HEK293 (cell line): ENCODE results near the gene NFKB1.

ENCODE experiments used
- CTCF ChIA-PET: fragments of 350-600 bp; formaldehyde crosslinking; extraction: SDS; loops from one replicate; lab custom pipeline; 2021; ENCODE audit warnings: antibody characterized with exemption; lab: Yijun Ruan, JAX
- POLR2A ChIA-PET: fragments of 300-600 bp; formaldehyde crosslinking; extraction: SDS; loops from one replicate; lab custom pipeline; 2020; ENCODE audit warnings: antibody characterized with exemption, inconsistent platforms; lab: Yijun Ruan, JAX
- H3K27ac ChIP-seq: fragments of 200-500 bp; sonication (Bioruptor generic); 2 replicates; pipeline ENCODE4 v1.5.1; 2014; ENCODE audit warnings: low read depth, low read length, control low read depth, inconsistent platforms; ENCODE audit errors: extremely low read depth
- H3K36me3 ChIP-seq, 2 experiments: fragments of 200-500 bp in 1 of 2; sonication (Bioruptor generic) in 1 of 2; 1 replicate in 1 of 2; 2 replicates in 1 of 2; pipeline ENCODE4 v1.5.1; 2014 to 2017; ENCODE audit warnings: inconsistent platforms in 2 of 2, low read length in 2 of 2; ENCODE audit not compliant: control insufficient read depth in 2 of 2, insufficient read depth in 1 of 2
- H3K4me1 ChIP-seq: fragments of 200-500 bp; sonication (Bioruptor generic); 2 replicates; pipeline ENCODE4 v1.5.1; 2014; ENCODE audit warnings: mild to moderate bottlenecking, low read length, inconsistent platforms; ENCODE audit not compliant: control insufficient read depth, insufficient read depth
- H3K4me3 ChIP-seq: 2 replicates; pipeline ENCODE4 v1.5.1; 2011; ENCODE audit warnings: low read depth, mild to moderate bottlenecking, control low read depth, low read length, moderate library complexity
- H3K9me3 ChIP-seq: fragments of 200-500 bp; sonication (Bioruptor generic); 2 replicates; pipeline ENCODE4 v1.5.1; 2014; ENCODE audit warnings: low read depth, low read length, inconsistent platforms; ENCODE audit not compliant: control insufficient read depth, insufficient read depth
- HOXC10 ChIP-seq: sonication (generic); formaldehyde crosslinking; IDR thresholded peaks from 2 replicates; pipeline ENCODE4 v1.8.1; 2023; ENCODE audit warnings: mild to moderate bottlenecking, missing genetic modification reagents
- KLF16 ChIP-seq: fragments of 450-650 bp; formaldehyde crosslinking; IDR thresholded peaks from 2 replicates; pipeline ENCODE4 v1.5.1; 2017; ENCODE audit warnings: missing biosample characterization, missing genetic modification characterization
- WT1 ChIP-seq: fragments of 450-650 bp; formaldehyde crosslinking; IDR thresholded peaks from 2 replicates; pipeline ENCODE4 v1.5.1; 2016; ENCODE audit warnings: missing biosample characterization, missing genetic modification characterization
- ZBTB8A ChIP-seq: fragments of 450-650 bp; formaldehyde crosslinking; IDR thresholded peaks from 2 replicates; pipeline ENCODE4 v1.5.1; 2016; ENCODE audit warnings: missing biosample characterization, missing genetic modification characterization
- ZNF169 ChIP-seq: fragments of 450-650 bp; formaldehyde crosslinking; IDR thresholded peaks from 2 replicates; pipeline ENCODE4 v1.5.1; 2016; ENCODE audit warnings: missing biosample characterization, missing genetic modification characterization
- ZNF274 ChIP-seq, 2 experiments: fragments of 200-500 bp in 1 of 2; fragments of 450-650 bp in 1 of 2; sonication (Bioruptor generic) in 1 of 2; formaldehyde crosslinking in 1 of 2; IDR thresholded peaks; 2 replicates each; pipeline versions ENCODE4 v1.5.1 to v1.6.1; 2014 to 2016; ENCODE audit warnings: borderline replicate concordance in 1 of 2, inconsistent platforms in 1 of 2, low read length in 1 of 2, missing biosample characterization in 1 of 2, missing genetic modification characterization in 1 of 2
- ZNF404 ChIP-seq: fragments of 450-650 bp; formaldehyde crosslinking; IDR thresholded peaks from 2 replicates; pipeline ENCODE4 v1.5.1; 2017; ENCODE audit warnings: missing biosample characterization, missing genetic modification characterization
- ZNF426 ChIP-seq: fragments of 450-650 bp; formaldehyde crosslinking; IDR thresholded peaks from 2 replicates; pipeline ENCODE4 v1.5.1; 2017; ENCODE audit warnings: missing biosample characterization, missing genetic modification characterization, mild to moderate bottlenecking, inconsistent platforms, moderate library complexity
- ZNF510 ChIP-seq: fragments of 450-650 bp; formaldehyde crosslinking; IDR thresholded peaks from 2 replicates; pipeline ENCODE4 v1.5.1; 2018; ENCODE audit warnings: mild to moderate bottlenecking, missing genetic modification characterization, missing biosample characterization; ENCODE audit not compliant: insufficient replicate concordance
- ZNF514 ChIP-seq: fragments of 450-650 bp; formaldehyde crosslinking; IDR thresholded peaks from 2 replicates; pipeline ENCODE4 v1.5.1; 2016; ENCODE audit warnings: missing biosample characterization, missing genetic modification characterization
- ZNF521 ChIP-seq: fragments of 450-650 bp; formaldehyde crosslinking; IDR thresholded peaks from 2 replicates; pipeline ENCODE4 v1.5.1; 2017; ENCODE audit warnings: missing biosample characterization, mild to moderate bottlenecking, missing genetic modification characterization
- TF ChIP-seq, protein P1 (sequence below): fragments of 450-650 bp; formaldehyde crosslinking; IDR thresholded peaks from 2 replicates; pipeline ENCODE4 v1.5.0; 2017; ENCODE audit warnings: missing biosample characterization, missing genetic modification characterization, borderline replicate concordance
- TF ChIP-seq, protein P2 (sequence below): fragments of 450-650 bp; formaldehyde crosslinking; IDR thresholded peaks from 2 replicates; pipeline ENCODE4 v1.5.1; 2016; ENCODE audit warnings: missing biosample characterization, missing genetic modification characterization
- TF ChIP-seq, protein P3 (sequence below): fragments of 450-650 bp; formaldehyde crosslinking; IDR thresholded peaks from 2 replicates; pipeline ENCODE4 v1.5.1; 2017; ENCODE audit warnings: missing biosample characterization, missing genetic modification characterization
- TF ChIP-seq, protein P4 (sequence below): fragments of 450-650 bp; formaldehyde crosslinking; IDR thresholded peaks from 2 replicates; pipeline ENCODE4 v1.5.1; 2017; ENCODE audit warnings: missing biosample characterization, missing genetic modification characterization

NFKB1 gene

DNA sequence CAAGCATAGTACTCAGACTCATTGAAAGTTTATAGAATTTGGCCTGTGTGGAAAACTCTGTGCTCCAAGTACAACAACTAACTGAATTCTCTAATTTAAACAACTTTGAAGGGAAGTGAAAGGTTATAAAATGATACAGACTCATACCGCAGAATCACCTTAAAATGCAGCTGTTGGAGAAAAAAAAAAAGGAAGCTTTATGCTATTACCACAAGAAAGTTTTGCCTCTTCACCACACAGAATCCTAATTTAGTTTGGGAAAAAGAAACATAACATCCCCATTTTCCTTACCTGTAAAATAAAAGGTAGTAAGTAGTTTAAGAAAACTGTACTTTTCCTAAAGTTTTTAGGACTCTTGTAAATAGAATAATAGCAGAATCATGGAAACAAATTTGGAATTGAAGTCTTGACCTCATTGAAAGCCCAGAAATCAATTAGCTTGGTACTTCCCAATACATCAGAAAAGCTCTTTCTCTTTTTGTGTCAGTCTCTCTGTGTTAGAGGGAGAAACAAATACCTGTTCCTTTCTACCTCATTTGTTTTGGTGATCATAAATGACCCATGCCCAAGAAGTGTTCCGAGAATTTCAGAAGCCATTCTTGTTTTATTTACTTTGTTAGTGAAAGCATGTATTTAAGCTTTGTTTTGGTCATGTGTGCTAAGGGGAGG, 78.8 kb downstream of the NFKB1 start (continued):
- TF ChIP-seq, protein P1, sequence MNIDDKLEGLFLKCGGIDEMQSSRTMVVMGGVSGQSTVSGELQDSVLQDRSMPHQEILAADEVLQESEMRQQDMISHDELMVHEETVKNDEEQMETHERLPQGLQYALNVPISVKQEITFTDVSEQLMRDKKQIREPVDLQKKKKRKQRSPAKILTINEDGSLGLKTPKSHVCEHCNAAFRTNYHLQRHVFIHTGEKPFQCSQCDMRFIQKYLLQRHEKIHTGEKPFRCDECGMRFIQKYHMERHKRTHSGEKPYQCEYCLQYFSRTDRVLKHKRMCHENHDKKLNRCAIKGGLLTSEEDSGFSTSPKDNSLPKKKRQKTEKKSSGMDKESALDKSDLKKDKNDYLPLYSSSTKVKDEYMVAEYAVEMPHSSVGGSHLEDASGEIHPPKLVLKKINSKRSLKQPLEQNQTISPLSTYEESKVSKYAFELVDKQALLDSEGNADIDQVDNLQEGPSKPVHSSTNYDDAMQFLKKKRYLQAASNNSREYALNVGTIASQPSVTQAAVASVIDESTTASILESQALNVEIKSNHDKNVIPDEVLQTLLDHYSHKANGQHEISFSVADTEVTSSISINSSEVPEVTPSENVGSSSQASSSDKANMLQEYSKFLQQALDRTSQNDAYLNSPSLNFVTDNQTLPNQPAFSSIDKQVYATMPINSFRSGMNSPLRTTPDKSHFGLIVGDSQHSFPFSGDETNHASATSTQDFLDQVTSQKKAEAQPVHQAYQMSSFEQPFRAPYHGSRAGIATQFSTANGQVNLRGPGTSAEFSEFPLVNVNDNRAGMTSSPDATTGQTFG (tag by site-specific recombination), result no peak
- TF ChIP-seq ZBTB8A (no peak), ZNF426 (tag by site-specific recombination) (no peak)
- TF ChIP-seq, protein P2, sequence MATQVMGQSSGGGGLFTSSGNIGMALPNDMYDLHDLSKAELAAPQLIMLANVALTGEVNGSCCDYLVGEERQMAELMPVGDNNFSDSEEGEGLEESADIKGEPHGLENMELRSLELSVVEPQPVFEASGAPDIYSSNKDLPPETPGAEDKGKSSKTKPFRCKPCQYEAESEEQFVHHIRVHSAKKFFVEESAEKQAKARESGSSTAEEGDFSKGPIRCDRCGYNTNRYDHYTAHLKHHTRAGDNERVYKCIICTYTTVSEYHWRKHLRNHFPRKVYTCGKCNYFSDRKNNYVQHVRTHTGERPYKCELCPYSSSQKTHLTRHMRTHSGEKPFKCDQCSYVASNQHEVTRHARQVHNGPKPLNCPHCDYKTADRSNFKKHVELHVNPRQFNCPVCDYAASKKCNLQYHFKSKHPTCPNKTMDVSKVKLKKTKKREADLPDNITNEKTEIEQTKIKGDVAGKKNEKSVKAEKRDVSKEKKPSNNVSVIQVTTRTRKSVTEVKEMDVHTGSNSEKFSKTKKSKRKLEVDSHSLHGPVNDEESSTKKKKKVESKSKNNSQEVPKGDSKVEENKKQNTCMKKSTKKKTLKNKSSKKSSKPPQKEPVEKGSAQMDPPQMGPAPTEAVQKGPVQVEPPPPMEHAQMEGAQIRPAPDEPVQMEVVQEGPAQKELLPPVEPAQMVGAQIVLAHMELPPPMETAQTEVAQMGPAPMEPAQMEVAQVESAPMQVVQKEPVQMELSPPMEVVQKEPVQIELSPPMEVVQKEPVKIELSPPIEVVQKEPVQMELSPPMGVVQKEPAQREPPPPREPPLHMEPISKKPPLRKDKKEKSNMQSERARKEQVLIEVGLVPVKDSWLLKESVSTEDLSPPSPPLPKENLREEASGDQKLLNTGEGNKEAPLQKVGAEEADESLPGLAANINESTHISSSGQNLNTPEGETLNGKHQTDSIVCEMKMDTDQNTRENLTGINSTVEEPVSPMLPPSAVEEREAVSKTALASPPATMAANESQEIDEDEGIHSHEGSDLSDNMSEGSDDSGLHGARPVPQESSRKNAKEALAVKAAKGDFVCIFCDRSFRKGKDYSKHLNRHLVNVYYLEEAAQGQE (tag by site-specific recombination), result no peak

DNA sequence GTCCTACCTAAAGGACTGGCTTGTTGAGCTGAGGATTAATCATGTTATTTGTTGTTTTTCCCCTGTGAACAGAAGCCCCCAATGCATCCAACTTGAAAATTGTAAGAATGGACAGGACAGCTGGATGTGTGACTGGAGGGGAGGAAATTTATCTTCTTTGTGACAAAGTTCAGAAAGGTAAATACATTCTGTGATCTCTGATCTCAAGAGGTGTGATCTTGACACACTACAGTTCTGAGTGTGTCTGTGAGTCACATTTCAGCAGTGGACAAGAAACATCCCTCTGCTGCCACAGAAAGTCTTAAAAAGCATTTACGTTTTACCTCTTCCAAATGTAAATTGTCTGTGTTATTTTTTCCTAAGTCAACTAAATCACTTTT, 79.3 kb downstream of the NFKB1 start:
- CTCF ChIA-PET, result no interaction called here
- H3K27ac ChIP-seq, result no peak overlapping the region
- no peaks in the 10 kb centered on the region for H3K9me3 ChIP-seq
- TF ChIP-seq, protein P3, sequence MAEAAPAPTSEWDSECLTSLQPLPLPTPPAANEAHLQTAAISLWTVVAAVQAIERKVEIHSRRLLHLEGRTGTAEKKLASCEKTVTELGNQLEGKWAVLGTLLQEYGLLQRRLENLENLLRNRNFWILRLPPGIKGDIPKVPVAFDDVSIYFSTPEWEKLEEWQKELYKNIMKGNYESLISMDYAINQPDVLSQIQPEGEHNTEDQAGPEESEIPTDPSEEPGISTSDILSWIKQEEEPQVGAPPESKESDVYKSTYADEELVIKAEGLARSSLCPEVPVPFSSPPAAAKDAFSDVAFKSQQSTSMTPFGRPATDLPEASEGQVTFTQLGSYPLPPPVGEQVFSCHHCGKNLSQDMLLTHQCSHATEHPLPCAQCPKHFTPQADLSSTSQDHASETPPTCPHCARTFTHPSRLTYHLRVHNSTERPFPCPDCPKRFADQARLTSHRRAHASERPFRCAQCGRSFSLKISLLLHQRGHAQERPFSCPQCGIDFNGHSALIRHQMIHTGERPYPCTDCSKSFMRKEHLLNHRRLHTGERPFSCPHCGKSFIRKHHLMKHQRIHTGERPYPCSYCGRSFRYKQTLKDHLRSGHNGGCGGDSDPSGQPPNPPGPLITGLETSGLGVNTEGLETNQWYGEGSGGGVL, result no peak
- TF ChIP-seq, protein P2 (tag by site-specific recombination), result no peak
- TF ChIP-seq, protein P4, sequence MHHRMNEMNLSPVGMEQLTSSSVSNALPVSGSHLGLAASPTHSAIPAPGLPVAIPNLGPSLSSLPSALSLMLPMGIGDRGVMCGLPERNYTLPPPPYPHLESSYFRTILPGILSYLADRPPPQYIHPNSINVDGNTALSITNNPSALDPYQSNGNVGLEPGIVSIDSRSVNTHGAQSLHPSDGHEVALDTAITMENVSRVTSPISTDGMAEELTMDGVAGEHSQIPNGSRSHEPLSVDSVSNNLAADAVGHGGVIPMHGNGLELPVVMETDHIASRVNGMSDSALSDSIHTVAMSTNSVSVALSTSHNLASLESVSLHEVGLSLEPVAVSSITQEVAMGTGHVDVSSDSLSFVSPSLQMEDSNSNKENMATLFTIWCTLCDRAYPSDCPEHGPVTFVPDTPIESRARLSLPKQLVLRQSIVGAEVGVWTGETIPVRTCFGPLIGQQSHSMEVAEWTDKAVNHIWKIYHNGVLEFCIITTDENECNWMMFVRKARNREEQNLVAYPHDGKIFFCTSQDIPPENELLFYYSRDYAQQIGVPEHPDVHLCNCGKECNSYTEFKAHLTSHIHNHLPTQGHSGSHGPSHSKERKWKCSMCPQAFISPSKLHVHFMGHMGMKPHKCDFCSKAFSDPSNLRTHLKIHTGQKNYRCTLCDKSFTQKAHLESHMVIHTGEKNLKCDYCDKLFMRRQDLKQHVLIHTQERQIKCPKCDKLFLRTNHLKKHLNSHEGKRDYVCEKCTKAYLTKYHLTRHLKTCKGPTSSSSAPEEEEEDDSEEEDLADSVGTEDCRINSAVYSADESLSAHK (tag by site-specific recombination), result no peak
- TF ChIP-seq ZNF169 (tag by site-specific recombination) (no peak), WT1 (tag by site-specific recombination) (no peak), ZNF514 (tag by site-specific recombination) (no peak), HOXC10 (CRISPR knock-in tag) (no peak), ZNF404 (no peak), ZNF510 (tag by site-specific recombination) (no peak), ZNF521 (tag by site-specific recombination) (no peak), KLF16 (no peak), ZNF274 (IDR thresholded peaks at IDR 0.05; ENCODE audit: low read length) (no peak), ZNF274 (tag by site-specific recombination; IDR thresholded peaks at IDR 0.05; ENCODE audit: borderline replicate concordance) (no peak)
- TF ChIP-seq, all 188 proteins: peak for 0
- Histone ChIP-seq H3K36me3 (peaks cover 9 to 31% of the 10 kb centered on the region in 2 experiments; a peak in 2 of 3 replicates), H3K4me3 (no peak overlapping the region), H3K4me1 (no peaks in the 10 kb centered on the region)
- POLR2A ChIA-PET, result no interaction called here
